ENCODE results near the gene SLC35A3. TPM values are rescaled to one million over a fixed set of nuclear protein-coding genes. Genes with fewer than 3 reads are reported as not detected.

SLC35A3 gene
- total RNA-seq, 1 experiment from 2014 or later = 22.9 TPM

DNA sequence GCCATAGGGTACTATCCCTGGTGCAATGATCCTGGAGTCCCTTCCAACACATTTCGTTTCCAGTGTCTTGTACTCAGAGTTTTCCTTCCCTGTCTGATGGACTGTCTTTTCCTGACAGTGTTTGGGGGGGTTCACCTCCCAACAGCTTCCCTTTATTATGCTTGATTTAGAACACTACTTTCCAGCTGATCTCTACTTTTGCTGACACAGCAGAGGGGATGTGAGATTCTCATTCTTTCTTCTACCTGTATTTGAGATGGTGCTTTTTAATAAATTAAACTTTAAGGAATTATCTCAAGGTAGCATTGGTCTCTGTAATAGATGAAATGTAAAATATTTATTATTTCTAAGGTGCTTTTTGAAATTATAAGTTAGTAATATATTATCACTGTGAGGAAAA lies 41.0 kb downstream of the SLC35A3 start:
- H3K79me2 ChIP-seq (ENCODE audit: low read depth) = peaks cover 4% of the 10 kb centered on the region; the same call in 1 of the 2 replicates

DNA sequence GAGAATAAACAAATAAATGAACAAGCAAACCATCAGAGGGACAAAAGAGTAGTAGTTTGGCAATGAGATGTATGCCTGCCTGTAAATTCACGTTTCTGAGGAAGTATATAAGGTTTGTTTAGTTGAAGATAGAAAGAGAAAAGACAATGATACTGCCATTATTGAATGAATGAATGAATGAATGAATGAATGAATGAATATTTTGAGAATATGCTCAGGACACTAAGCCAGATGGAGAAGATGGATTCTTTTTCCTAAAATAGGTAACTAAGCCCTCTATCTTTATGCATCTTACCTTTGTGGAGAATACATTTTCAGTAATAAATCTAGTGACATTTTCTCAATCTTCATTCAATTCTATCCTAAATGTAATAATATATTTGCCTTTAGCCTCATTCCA lies 49.4 kb downstream of the SLC35A3 start:
- Histone ChIP-seq H3K27me3 (ENCODE audit: insufficient read depth, low read depth) (no peaks in the 10 kb centered on the region), H3K4me3 (no peak overlapping the region), H2AFZ (no peak overlapping the region), H3K9me2 (ENCODE audit: insufficient read depth) (no peaks in the 10 kb centered on the region), H3K79me2 (ENCODE audit: low read depth) (no peaks in the 10 kb centered on the region), H3K4me2 (no peak overlapping the region), H4K20me1 (ENCODE audit: insufficient read depth) (no peaks in the 10 kb centered on the region), H3F3A (ENCODE audit: insufficient read depth, low read depth) (no peaks in the 10 kb centered on the region), H3K36me3 (ENCODE audit: low read depth) (0 out of 2 replicates have a peak, but pooled peaks cover 3% of the 10 kb centered on the region), H3K9me3 (ENCODE audit: insufficient read depth, low read depth) (peaks cover 4% of the 10 kb centered on the region; the same call in 1 of the 2 replicates), H3K4me1 (replicated peaks; ENCODE audit: insufficient read depth) (no peaks in the 10 kb centered on the region), H3K27ac (no peak overlapping the region)
- DNase-seq = no peak
- POLR2A ChIA-PET (ENCODE audit: unreplicated experiment) = no interaction called here
- no TSS peak for BruUV-seq (replicated peaks)
- intact Hi-C loops (cut with micrococcal nuclease; ENCODE audit: unreplicated experiment) = no loop called here
- CTCF ChIA-PET = no interaction called here
- TF ChIP-seq CTCF (conservative IDR thresholded peaks at IDR 0.05) (no peak), EZH2 (IDR thresholded peaks at IDR 0.05; ENCODE audit: low read depth) (no peak)

More for the DNA sequence above, 41.0 kb downstream of the SLC35A3 start:
- intact Hi-C loops (cut with micrococcal nuclease; ENCODE audit: unreplicated experiment) = no loop called here
- no peaks in the 10 kb centered on the region for H3K9me3 ChIP-seq (ENCODE audit: insufficient read depth, low read depth)
- POLR2A ChIA-PET (ENCODE audit: unreplicated experiment) = no interaction called here
- TF ChIP-seq CTCF (conservative IDR thresholded peaks at IDR 0.05) (no peak), EZH2 (IDR thresholded peaks at IDR 0.05; ENCODE audit: low read depth) (no peak)
- H4K20me1 ChIP-seq (ENCODE audit: insufficient read depth) = no peaks in the 10 kb centered on the region
- CTCF ChIA-PET = no interaction called here
- H3K4me3 ChIP-seq = no peak overlapping the region
- no peaks in the 10 kb centered on the region for H3K27me3 ChIP-seq (ENCODE audit: insufficient read depth, low read depth)
- no peak overlapping the region for H2AFZ ChIP-seq
- peaks cover 3% of the 10 kb centered on the region; the same call in 1 of the 2 replicates for H3F3A ChIP-seq (ENCODE audit: insufficient read depth, low read depth)
- BruUV-seq (replicated peaks) = no TSS peak
- DNase-seq = no peak
- no peaks in the 10 kb centered on the region for H3K4me1 ChIP-seq (replicated peaks; ENCODE audit: insufficient read depth)
- no peaks in the 10 kb centered on the region for H3K9me2 ChIP-seq (ENCODE audit: insufficient read depth)
- H3K27ac ChIP-seq = no peak overlapping the region
- 0 out of 2 replicates have a peak, but pooled peaks cover 12% of the 10 kb centered on the region for H3K36me3 ChIP-seq (ENCODE audit: low read depth)
- no peak overlapping the region for H3K4me2 ChIP-seq

DNA sequence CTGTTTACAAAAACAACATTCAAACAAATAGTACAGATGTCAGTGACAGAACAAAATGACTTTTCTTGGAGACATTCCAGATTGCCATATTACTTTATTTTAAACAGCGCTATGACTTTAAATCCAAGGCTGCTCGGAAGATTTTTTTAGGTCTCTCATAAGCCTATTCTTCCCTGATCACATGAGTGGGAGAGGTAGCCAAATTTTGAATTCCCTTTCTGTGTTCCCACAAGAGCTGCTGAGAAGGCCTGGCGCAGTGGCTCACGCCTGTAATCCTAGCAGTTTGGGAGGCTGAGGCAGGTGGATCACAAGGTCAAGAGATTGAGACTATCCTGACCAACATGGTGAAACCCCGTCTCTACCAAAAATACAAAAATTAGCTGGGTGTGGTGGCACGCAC lies 53.7 kb downstream of the SLC35A3 start:
- H3K4me3 ChIP-seq = no peak overlapping the region
- H3K4me1 ChIP-seq (replicated peaks; ENCODE audit: insufficient read depth) = no peaks in the 10 kb centered on the region
- H3K36me3 ChIP-seq (ENCODE audit: low read depth) = no peaks in the 10 kb centered on the region
- intact Hi-C loops (cut with micrococcal nuclease; ENCODE audit: unreplicated experiment) = no loop called here
- H3K27ac ChIP-seq = no peak overlapping the region
- POLR2A ChIA-PET (ENCODE audit: unreplicated experiment) = no interaction called here
- H3K9me2 ChIP-seq (ENCODE audit: insufficient read depth) = no peaks in the 10 kb centered on the region
- no peaks in the 10 kb centered on the region for H3K79me2 ChIP-seq (ENCODE audit: low read depth)
- H3K9me3 ChIP-seq (ENCODE audit: insufficient read depth, low read depth) = peaks cover 4% of the 10 kb centered on the region; the same call in 1 of the 2 replicates
- H3K4me2 ChIP-seq = no peak overlapping the region
- H3K27me3 ChIP-seq (ENCODE audit: insufficient read depth, low read depth) = no peaks in the 10 kb centered on the region
- peaks cover 3% of the 10 kb centered on the region; the same call in 1 of the 2 replicates for H4K20me1 ChIP-seq (ENCODE audit: insufficient read depth)
- BruUV-seq (replicated peaks) = TSS peak; percentile 51
- no peak for DNase-seq
- CTCF ChIA-PET = no interaction called here
- TF ChIP-seq CTCF (conservative IDR thresholded peaks at IDR 0.05) (no peak), EZH2 (IDR thresholded peaks at IDR 0.05; ENCODE audit: low read depth) (no peak)
- H3F3A ChIP-seq (ENCODE audit: insufficient read depth, low read depth) = no peaks in the 10 kb centered on the region
- no peak overlapping the region for H2AFZ ChIP-seq
